Neural cell (in vitro differentiated cells): Measurements from ENCODE around the gene GABRG3. TPM values are rescaled to one million over a fixed set of nuclear protein-coding genes. Genes with fewer than 3 reads are reported as not detected.

Experiments used
- H2AFZ ChIP-seq: fragments of 200-600, 300-800 bp; sonication (generic), shearing (Covaris generic); 2 replicates; pipeline ENCODE4 v1.6.0; 2014; ENCODE audit warnings: low read depth, mild to moderate bottlenecking, antibody characterized with exemption, low read length, moderate library complexity
- H3F3A ChIP-seq: fragments of 200-600 bp; shearing (Covaris generic); 2 replicates; pipeline ENCODE4 v1.6.1; 2016; ENCODE audit warnings: mild to moderate bottlenecking, moderate library complexity, mixed read lengths, antibody characterized with exemption, low read length; ENCODE audit not compliant: insufficient read depth, poor library complexity, severe bottlenecking
- H3K27ac ChIP-seq: fragments of 200-600, 300-800 bp; sonication (generic), shearing (Covaris generic); 2 replicates; pipeline ENCODE4 v1.5.1; 2014; ENCODE audit warnings: mild to moderate bottlenecking, low read length, moderate library complexity
- H3K27me3 ChIP-seq: fragments of 300-800, 200-600 bp; sonication (generic), shearing (Covaris generic); 2 replicates; pipeline ENCODE4 v1.6.0; 2014; ENCODE audit warnings: mild to moderate bottlenecking, low read depth, low read length, moderate library complexity; ENCODE audit not compliant: insufficient read depth
- H3K36me3 ChIP-seq: fragments of 300-800, 200-600 bp; sonication (generic), shearing (Covaris generic); 2 replicates; pipeline ENCODE4 v1.5.1; 2014; ENCODE audit warnings: mild to moderate bottlenecking, antibody characterized with exemption, low read length, moderate library complexity; ENCODE audit not compliant: insufficient read depth
- H3K4me2 ChIP-seq: fragments of 300-800, 200-600 bp; sonication (generic), shearing (Covaris generic); 2 replicates; pipeline ENCODE4 v1.6.0; 2014; ENCODE audit warnings: mild to moderate bottlenecking, low read length
- H3K4me3 ChIP-seq: fragments of 300-800, 200-600 bp; sonication (generic), shearing (Covaris generic); 2 replicates; pipeline ENCODE4 v1.5.1; 2014; ENCODE audit warnings: mild to moderate bottlenecking, low read length, moderate library complexity
- H3K79me2 ChIP-seq: fragments of 200-600 bp; shearing (Covaris generic); replicated peaks from 2 replicates; pipeline ENCODE4 v1.6.0; 2014; ENCODE audit warnings: mild to moderate bottlenecking, low read length, moderate library complexity; ENCODE audit not compliant: insufficient read depth
- H3K9ac ChIP-seq: fragments of 300-800, 200-600 bp; sonication (generic), shearing (Covaris generic); 2 replicates; pipeline ENCODE4 v1.6.1; 2016; ENCODE audit warnings: mild to moderate bottlenecking, low read length, mixed read lengths
- H3K9me2 ChIP-seq: fragments of 200-600 bp; shearing (Covaris generic); 2 replicates; pipeline ENCODE4 v1.6.1; 2016; ENCODE audit warnings: mild to moderate bottlenecking, low read length, mixed read lengths; ENCODE audit not compliant: insufficient read depth
- H3K9me3 ChIP-seq: fragments of 200-600, 300-800 bp; sonication (generic), shearing (Covaris generic); 2 replicates; pipeline ENCODE4 v1.6.1; 2016; ENCODE audit warnings: mild to moderate bottlenecking, mixed run types, low read length, moderate library complexity, mixed read lengths
- H4K20me1 ChIP-seq: fragments of 200-600 bp; shearing (Covaris generic); 2 replicates; pipeline ENCODE4 v1.6.1; 2016; ENCODE audit warnings: mild to moderate bottlenecking, mixed run types; ENCODE audit not compliant: insufficient read depth
- EP300 ChIP-seq: fragments of 450-650 bp; conservative IDR thresholded peaks from 2 replicates; pipeline ENCODE4 v1.6.1; 2014; ENCODE audit warnings: antibody characterized with exemption, mild to moderate bottlenecking, moderate library complexity; ENCODE audit not compliant: poor library complexity, severe bottlenecking
- EZH2 ChIP-seq: fragments of 200-600, 300-800 bp; shearing (Covaris generic), sonication (generic); IDR thresholded peaks from 2 replicates; pipeline ENCODE4 v1.6.1; 2014; ENCODE audit warnings: antibody characterized with exemption, low read length, borderline replicate concordance, mild to moderate bottlenecking; ENCODE audit not compliant: insufficient read depth, poor library complexity, severe bottlenecking
- MXI1 ChIP-seq: fragments of 450-650 bp; conservative IDR thresholded peaks from 2 replicates; pipeline ENCODE4 v1.6.1; 2014; ENCODE audit warnings: antibody characterized with exemption, mild to moderate bottlenecking; ENCODE audit not compliant: poor library complexity, severe bottlenecking
- POLR2AphosphoS5 ChIP-seq: IDR thresholded peaks from 2 replicates; pipeline ENCODE4 v1.6.1; 2012
- RAD21 ChIP-seq: fragments of 450-650 bp; conservative IDR thresholded peaks from 2 replicates; pipeline ENCODE4 v1.6.1; 2014; ENCODE audit warnings: antibody characterized with exemption, mild to moderate bottlenecking, moderate library complexity
- SMC3 ChIP-seq: fragments of 450-650 bp; conservative IDR thresholded peaks from 2 replicates; pipeline ENCODE4 v1.6.1; 2014; ENCODE audit warnings: antibody characterized with exemption, mild to moderate bottlenecking, moderate library complexity; ENCODE audit not compliant: poor library complexity
- TAF1 ChIP-seq: IDR thresholded peaks from 2 replicates; pipeline ENCODE4 v1.6.1; 2012; ENCODE audit warnings: low read depth
- polyA plus RNA-seq: library from polyadenylated mRNA; depleted of rRNA; stranded (reverse); fragments of >200 nt; gene quantifications from 2 replicates; pipeline ENCODE4 v1.2.3, GENCODE V29; 2014
- TF ChIP-seq, protein P1 (sequence below): IDR thresholded peaks from 2 replicates; pipeline ENCODE4 v1.6.1; 2012; ENCODE audit warnings: borderline replicate concordance
- TF ChIP-seq, protein P2 (sequence below): fragments of 450-650 bp; IDR thresholded peaks from 2 replicates; pipeline ENCODE4 v1.5.1; 2014; ENCODE audit warnings: antibody characterized with exemption, mild to moderate bottlenecking, moderate library complexity; ENCODE audit not compliant: poor library complexity, severe bottlenecking

The GABRG3 gene
- polyA plus RNA-seq, 1 donor from 2014 or later: 1.2 TPM

DNA sequence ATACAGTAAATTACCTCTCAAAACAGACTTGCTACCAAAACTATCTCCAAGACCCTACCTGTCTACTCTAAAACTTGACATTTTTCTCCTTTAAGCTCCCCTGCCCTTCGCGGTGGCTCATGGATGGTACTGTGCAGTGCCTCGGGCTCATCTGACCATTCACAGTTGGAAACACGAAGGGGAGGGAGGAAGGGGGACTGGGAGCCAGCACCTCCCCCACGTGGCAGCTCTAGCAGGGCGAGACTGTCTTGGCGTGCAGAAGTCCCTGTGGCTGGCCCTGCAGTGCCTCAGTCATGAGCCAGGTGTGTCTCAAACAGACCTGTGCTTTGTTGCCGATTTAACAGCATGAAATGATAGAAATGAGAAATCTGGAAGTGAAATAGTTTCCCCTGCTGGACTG, 372.0 kb downstream of the GABRG3 start:
- H3K9ac ChIP-seq: no peak overlapping the region
- H3K36me3 ChIP-seq: no peaks in the 10 kb centered on the region
- no peak overlapping the region for H3K27ac ChIP-seq
- H3K9me3 ChIP-seq: no peaks in the 10 kb centered on the region
- no peak overlapping the region for H3K4me3 ChIP-seq
- H3K4me2 ChIP-seq: no peak overlapping the region
- H3K9me2 ChIP-seq: no peaks in the 10 kb centered on the region
- H3K27me3 ChIP-seq: no peaks in the 10 kb centered on the region
- TF ChIP-seq TAF1 (no peak), MXI1 (no peak), RAD21 (no peak), POLR2AphosphoS5 (no peak)
- H3K79me2 ChIP-seq: no peaks in the 10 kb centered on the region
- H2AFZ ChIP-seq: no peak overlapping the region
- no peaks in the 10 kb centered on the region for H3F3A ChIP-seq
- H4K20me1 ChIP-seq: no peaks in the 10 kb centered on the region

DNA sequence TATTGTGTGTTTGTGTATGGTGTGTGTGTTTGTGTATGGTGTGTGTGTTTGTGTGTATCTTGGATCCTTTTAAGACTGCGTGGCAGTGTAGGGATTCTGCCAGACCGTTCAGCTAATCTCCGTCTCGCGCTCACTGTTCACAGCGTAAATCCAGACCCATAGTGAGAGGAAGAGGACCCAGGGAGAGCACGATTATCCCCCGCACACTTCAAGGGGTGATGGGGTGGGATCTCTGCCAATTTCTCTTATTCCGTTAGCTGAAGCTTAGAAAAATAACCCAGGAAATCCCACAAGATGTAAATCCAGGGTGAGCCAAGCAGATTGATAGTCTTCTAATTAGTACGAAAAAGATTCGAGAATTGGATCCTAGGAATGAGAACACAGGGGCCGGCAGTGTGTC, 381.2 kb downstream of the GABRG3 start:
- Histone ChIP-seq H3K4me2 (no peak overlapping the region), H3K9ac (no peak overlapping the region), H3F3A (no peaks in the 10 kb centered on the region), H3K9me2 (no peaks in the 10 kb centered on the region), H3K79me2 (no peaks in the 10 kb centered on the region), H4K20me1 (no peaks in the 10 kb centered on the region), H2AFZ (no peak overlapping the region), H3K4me3 (no peak overlapping the region), H3K27me3 (no peaks in the 10 kb centered on the region), H3K9me3 (no peaks in the 10 kb centered on the region), H3K27ac (no peak overlapping the region), H3K36me3 (no peaks in the 10 kb centered on the region)
- no peak for TF ChIP-seq EP300
- TF ChIP-seq MXI1: no peak

DNA sequence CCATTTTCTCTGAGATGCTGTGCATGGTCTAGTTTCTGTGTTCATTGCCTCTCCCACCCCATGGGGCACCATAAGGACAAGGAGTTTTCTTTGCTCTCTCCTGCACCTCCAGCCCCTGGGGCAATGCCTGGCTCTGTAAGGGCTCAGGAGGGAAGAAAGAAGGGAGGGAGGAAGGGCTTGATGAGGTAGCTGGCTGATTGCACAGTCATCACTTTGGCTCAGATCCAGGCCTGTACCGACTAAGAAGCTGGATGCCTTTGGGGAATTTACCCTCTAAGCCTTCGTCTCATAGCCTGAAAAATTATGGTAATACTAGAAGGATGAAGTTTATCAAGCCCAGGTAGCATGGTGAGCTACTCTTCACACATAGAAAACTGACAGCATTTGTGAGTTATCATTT, 382.9 kb downstream of the GABRG3 start:
- Histone ChIP-seq H3K9me3 (no peaks in the 10 kb centered on the region), H3K9me2 (no peaks in the 10 kb centered on the region), H3K36me3 (no peaks in the 10 kb centered on the region), H3K4me2 (no peak overlapping the region), H3K4me3 (no peak overlapping the region), H3K27me3 (no peaks in the 10 kb centered on the region), H3K9ac (no peak overlapping the region), H3K79me2 (no peaks in the 10 kb centered on the region), H2AFZ (no peak overlapping the region), H4K20me1 (no peaks in the 10 kb centered on the region), H3K27ac (no peak overlapping the region), H3F3A (no peaks in the 10 kb centered on the region)
- TF ChIP-seq POLR2AphosphoS5 (no peak), EP300 (no peak), SMC3 (no peak), EZH2 (no peak), MXI1 (no peak), RAD21 (no peak), TAF1 (no peak)
- TF ChIP-seq, protein P1, sequence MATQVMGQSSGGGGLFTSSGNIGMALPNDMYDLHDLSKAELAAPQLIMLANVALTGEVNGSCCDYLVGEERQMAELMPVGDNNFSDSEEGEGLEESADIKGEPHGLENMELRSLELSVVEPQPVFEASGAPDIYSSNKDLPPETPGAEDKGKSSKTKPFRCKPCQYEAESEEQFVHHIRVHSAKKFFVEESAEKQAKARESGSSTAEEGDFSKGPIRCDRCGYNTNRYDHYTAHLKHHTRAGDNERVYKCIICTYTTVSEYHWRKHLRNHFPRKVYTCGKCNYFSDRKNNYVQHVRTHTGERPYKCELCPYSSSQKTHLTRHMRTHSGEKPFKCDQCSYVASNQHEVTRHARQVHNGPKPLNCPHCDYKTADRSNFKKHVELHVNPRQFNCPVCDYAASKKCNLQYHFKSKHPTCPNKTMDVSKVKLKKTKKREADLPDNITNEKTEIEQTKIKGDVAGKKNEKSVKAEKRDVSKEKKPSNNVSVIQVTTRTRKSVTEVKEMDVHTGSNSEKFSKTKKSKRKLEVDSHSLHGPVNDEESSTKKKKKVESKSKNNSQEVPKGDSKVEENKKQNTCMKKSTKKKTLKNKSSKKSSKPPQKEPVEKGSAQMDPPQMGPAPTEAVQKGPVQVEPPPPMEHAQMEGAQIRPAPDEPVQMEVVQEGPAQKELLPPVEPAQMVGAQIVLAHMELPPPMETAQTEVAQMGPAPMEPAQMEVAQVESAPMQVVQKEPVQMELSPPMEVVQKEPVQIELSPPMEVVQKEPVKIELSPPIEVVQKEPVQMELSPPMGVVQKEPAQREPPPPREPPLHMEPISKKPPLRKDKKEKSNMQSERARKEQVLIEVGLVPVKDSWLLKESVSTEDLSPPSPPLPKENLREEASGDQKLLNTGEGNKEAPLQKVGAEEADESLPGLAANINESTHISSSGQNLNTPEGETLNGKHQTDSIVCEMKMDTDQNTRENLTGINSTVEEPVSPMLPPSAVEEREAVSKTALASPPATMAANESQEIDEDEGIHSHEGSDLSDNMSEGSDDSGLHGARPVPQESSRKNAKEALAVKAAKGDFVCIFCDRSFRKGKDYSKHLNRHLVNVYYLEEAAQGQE: no peak
- TF ChIP-seq, protein P2, sequence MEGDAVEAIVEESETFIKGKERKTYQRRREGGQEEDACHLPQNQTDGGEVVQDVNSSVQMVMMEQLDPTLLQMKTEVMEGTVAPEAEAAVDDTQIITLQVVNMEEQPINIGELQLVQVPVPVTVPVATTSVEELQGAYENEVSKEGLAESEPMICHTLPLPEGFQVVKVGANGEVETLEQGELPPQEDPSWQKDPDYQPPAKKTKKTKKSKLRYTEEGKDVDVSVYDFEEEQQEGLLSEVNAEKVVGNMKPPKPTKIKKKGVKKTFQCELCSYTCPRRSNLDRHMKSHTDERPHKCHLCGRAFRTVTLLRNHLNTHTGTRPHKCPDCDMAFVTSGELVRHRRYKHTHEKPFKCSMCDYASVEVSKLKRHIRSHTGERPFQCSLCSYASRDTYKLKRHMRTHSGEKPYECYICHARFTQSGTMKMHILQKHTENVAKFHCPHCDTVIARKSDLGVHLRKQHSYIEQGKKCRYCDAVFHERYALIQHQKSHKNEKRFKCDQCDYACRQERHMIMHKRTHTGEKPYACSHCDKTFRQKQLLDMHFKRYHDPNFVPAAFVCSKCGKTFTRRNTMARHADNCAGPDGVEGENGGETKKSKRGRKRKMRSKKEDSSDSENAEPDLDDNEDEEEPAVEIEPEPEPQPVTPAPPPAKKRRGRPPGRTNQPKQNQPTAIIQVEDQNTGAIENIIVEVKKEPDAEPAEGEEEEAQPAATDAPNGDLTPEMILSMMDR: no peak
